Measurements from ENCODE around the gene ACOD1. TPM values are rescaled to one million over a fixed set of nuclear protein-coding genes. Genes with fewer than 3 reads are reported as not detected.

ACOD1 gene
- total RNA-seq, 1 donor from 2014 or later, result not detected

DNA sequence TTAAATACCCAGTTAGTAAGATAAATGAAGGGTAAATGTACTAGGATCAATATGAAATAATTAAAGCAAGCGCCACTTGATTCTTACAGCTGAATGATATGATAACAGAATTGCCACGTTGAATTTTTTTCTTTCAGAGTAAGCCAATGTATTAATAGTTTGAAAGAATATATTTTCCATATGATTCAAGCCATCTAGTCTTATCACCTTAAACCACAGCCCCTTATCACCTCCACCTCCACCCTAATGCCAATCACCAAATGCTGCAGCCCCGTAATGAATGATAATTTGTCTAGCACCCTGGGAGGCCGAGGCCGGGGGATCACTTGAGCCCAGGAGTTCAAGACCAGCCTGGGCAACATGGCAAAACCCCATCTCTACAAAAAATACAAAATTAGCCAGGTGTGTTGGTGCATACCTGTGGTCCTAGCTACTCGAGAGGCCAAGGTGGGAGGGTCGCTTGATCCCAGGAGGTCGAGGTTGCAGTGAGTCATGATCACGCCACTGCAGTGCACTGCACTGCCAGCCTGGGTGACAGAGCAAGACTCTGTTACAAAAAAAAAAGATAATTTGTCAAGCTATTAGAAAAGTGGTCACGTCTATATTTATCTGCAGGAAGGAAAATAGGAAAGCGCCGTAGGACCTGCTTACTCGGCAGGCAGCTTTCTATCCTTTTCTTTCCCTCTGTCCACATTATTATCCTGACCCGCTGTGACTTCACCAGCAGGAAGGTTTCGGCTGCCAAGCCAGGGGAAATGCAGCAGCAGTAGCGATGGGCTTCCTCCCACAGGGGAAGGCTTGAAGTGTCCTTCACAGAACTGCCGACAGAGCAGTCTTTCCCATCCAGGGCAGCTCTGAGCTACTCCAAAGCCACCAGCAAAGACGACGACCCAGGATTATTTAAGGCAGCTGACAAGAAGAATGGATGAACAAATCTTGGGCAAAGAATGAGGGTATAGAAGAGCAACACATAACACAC lies 23.8 kb downstream of the ACOD1 start:
- no peak for DNase-seq (ENCODE audit: low spot score in 2 of 2, unreplicated experiment in 2 of 2)
- H3K9me3 Mint-ChIP-seq, result no peaks in the 10 kb centered on the region
- H3K27ac Mint-ChIP-seq, result no peak overlapping the region
- H3K4me1 Mint-ChIP-seq, result peaks cover 43% of the 10 kb centered on the region
- H3K27me3 Mint-ChIP-seq (ENCODE audit: low read depth), result peaks cover 4% of the 10 kb centered on the region
- H3K36me3 Mint-ChIP-seq, result no peaks in the 10 kb centered on the region
- no peak overlapping the region for H3K4me3 Mint-ChIP-seq
- TF ChIP-seq, protein P1, sequence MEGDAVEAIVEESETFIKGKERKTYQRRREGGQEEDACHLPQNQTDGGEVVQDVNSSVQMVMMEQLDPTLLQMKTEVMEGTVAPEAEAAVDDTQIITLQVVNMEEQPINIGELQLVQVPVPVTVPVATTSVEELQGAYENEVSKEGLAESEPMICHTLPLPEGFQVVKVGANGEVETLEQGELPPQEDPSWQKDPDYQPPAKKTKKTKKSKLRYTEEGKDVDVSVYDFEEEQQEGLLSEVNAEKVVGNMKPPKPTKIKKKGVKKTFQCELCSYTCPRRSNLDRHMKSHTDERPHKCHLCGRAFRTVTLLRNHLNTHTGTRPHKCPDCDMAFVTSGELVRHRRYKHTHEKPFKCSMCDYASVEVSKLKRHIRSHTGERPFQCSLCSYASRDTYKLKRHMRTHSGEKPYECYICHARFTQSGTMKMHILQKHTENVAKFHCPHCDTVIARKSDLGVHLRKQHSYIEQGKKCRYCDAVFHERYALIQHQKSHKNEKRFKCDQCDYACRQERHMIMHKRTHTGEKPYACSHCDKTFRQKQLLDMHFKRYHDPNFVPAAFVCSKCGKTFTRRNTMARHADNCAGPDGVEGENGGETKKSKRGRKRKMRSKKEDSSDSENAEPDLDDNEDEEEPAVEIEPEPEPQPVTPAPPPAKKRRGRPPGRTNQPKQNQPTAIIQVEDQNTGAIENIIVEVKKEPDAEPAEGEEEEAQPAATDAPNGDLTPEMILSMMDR (IDR thresholded peaks at IDR 0.05; ENCODE audit: unreplicated experiment), result no peak

DNA sequence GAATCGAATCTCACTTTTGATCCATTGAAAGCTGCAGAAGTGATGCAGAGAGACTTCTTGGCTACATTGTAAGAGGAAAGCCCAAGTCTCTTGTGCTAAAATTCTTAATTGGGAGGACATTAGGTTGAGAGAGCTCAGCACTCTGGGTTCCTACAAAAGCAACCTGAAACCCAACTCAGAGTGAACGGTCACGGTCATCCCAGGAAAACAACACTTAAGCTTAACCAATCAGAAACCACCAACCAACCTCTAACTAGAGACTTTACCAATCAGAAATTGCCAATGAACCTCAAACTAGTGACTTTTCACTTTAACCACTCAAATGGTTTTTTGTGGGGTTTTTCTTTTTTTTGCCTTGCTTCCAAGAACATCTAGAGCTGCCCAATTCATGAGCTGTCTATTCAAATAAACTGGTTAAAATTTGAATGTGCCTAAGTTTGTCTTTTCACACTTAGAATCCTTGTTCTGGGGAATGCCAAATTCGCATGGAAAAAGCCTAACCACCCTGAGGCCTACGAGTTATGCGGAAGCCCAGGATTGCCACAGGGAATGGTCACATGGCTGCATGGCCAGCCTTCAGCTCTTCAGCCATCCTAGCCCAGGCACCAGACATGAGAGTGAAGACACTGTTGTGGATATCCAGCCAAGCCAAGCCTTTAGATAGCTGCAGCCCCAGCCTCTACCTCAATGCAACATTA lies 25.8 kb downstream of the ACOD1 start:
- peaks cover 13% of the 10 kb centered on the region for H3K27me3 Mint-ChIP-seq (ENCODE audit: low read depth)
- H3K27ac Mint-ChIP-seq, result no peak overlapping the region
- H3K4me1 Mint-ChIP-seq, result peaks cover 34% of the 10 kb centered on the region
- TF ChIP-seq, protein P1 (IDR thresholded peaks at IDR 0.05; ENCODE audit: unreplicated experiment), result no peak
- no peak for DNase-seq (ENCODE audit: low spot score in 2 of 2, unreplicated experiment in 2 of 2)
- H3K36me3 Mint-ChIP-seq, result no peaks in the 10 kb centered on the region
- H3K4me3 Mint-ChIP-seq, result no peak overlapping the region
- no peaks in the 10 kb centered on the region for H3K9me3 Mint-ChIP-seq

DNA sequence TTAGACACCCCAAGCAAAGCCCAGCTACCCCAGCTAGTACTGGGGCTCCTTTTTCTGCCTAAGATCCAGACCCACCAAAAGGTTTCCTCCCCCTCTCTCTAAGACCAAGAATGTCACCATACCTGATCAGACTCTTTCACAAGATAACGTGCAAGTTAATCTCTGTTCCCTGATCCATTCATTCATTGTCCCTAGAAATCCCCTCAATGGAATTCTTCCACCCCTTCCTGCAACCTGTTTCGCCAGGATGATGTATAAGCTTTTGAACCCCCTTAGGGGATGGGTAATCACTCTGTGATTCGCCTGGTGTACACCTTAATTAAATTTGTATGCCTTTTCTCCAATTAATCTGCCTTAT lies 26.3 kb downstream of the ACOD1 start:
- peaks cover 16% of the 10 kb centered on the region for H3K27me3 Mint-ChIP-seq (ENCODE audit: low read depth)
- TF ChIP-seq, protein P1 (IDR thresholded peaks at IDR 0.05; ENCODE audit: unreplicated experiment), result no peak
- no peaks in the 10 kb centered on the region for H3K9me3 Mint-ChIP-seq
- peaks cover 30% of the 10 kb centered on the region for H3K4me1 Mint-ChIP-seq
- no peak overlapping the region for H3K27ac Mint-ChIP-seq
- H3K36me3 Mint-ChIP-seq, result no peaks in the 10 kb centered on the region
- H3K4me3 Mint-ChIP-seq, result no peak overlapping the region
- DNase-seq (ENCODE audit: low spot score in 2 of 2, unreplicated experiment in 2 of 2), result no peak

DNA sequence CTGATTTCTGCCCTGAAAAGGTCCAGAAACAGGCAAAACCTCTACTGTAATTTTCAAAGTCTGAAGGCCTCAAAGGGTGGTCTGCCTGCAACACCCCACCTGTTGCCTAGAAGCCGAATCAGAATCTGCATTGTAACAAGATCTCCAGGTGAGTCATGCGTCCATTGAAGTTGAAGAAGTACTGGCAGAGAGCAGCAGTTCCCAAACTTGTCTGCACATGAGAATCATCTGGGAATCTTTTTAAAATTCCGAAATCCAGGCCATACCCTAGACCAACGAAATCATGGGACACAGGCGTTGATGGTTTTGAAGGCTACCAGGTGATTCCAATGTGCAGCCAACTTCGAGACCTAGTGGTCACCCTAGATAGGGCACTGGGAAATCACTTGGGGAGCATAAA lies 27.6 kb downstream of the ACOD1 start:
- Mint-ChIP-seq H3K27me3 (ENCODE audit: low read depth) (peaks cover 23% of the 10 kb centered on the region), H3K4me1 (peaks cover 30% of the 10 kb centered on the region), H3K4me3 (no peak overlapping the region), H3K27ac (no peak overlapping the region), H3K9me3 (no peaks in the 10 kb centered on the region), H3K36me3 (no peaks in the 10 kb centered on the region)
- TF ChIP-seq, protein P1 (IDR thresholded peaks at IDR 0.05; ENCODE audit: unreplicated experiment), result no peak
- DNase-seq (ENCODE audit: low spot score in 2 of 2, unreplicated experiment in 2 of 2), result no peak

DNA sequence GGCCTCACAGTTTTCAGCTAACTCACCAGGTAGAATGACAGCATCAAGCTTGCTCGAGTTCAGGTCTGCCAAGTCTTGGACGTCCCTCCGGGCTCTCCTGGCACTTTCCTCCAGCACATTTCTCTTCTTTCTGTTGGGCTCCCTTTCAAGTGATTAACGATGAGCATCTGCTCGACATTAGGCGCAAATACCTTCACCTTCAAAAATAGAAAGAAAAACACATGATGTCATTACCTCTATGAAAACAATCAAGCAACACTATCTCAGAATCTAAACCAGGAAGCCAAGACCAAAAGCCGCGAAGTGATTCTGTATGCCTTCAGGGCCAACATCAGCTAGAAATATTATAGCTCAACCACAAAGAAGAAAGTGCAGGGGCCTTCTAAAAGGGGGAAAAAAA lies 28.2 kb downstream of the ACOD1 start:
- Mint-ChIP-seq H3K36me3 (no peaks in the 10 kb centered on the region), H3K27ac (peak overlapping the region; percentile 71), H3K9me3 (no peaks in the 10 kb centered on the region), H3K4me3 (no peak overlapping the region), H3K27me3 (ENCODE audit: low read depth) (peaks cover 29% of the 10 kb centered on the region), H3K4me1 (peaks cover 30% of the 10 kb centered on the region)
- no peak for DNase-seq (ENCODE audit: low spot score in 2 of 2, unreplicated experiment in 2 of 2)
- TF ChIP-seq, protein P1 (IDR thresholded peaks at IDR 0.05; ENCODE audit: unreplicated experiment), result no peak

All from mesothelial cell of epicardium (in vitro differentiated cells).